Astrocyte (in vitro differentiated cells and primary cell): ENCODE results near the gene GALR1.

Source experiments
- EZH2 ChIP-seq: IDR thresholded peaks from 2 replicates; pipeline ENCODE4 v1.6.1; 2012; ENCODE audit warnings: mild to moderate bottlenecking, low read length, inconsistent platforms; ENCODE audit not compliant: insufficient read depth
- TF ChIP-seq, protein P1 (sequence below): IDR thresholded peaks from 2 replicates; pipeline ENCODE4 v1.5.1; 2011; ENCODE audit warnings: low read depth, mild to moderate bottlenecking, inconsistent platforms, low read length, moderate library complexity; ENCODE audit not compliant: insufficient read depth

DNA sequence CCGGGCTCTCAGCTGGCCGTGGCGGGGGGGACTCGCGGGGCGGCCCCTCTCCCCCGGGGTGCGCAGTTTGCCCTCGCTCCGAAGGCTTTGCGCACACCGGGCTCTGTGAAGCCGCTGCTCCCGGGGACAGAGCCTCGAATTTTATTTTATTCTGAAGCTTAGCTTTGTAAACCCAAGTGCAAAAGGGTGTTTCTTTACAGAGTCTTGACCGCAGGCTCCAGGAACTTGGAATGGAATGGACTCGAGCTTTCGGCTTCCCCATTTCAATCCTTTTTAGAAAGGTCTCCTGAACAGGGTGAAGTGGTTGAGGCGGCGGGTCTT is 2.0 kb downstream of the GALR1 start:
- TF ChIP-seq, protein P1, sequence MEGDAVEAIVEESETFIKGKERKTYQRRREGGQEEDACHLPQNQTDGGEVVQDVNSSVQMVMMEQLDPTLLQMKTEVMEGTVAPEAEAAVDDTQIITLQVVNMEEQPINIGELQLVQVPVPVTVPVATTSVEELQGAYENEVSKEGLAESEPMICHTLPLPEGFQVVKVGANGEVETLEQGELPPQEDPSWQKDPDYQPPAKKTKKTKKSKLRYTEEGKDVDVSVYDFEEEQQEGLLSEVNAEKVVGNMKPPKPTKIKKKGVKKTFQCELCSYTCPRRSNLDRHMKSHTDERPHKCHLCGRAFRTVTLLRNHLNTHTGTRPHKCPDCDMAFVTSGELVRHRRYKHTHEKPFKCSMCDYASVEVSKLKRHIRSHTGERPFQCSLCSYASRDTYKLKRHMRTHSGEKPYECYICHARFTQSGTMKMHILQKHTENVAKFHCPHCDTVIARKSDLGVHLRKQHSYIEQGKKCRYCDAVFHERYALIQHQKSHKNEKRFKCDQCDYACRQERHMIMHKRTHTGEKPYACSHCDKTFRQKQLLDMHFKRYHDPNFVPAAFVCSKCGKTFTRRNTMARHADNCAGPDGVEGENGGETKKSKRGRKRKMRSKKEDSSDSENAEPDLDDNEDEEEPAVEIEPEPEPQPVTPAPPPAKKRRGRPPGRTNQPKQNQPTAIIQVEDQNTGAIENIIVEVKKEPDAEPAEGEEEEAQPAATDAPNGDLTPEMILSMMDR, result no peak
- TF ChIP-seq EZH2, result no peak
